GM23248 (cell line): ENCODE data around the gene DOK5.

Source experiments
- EZH2 ChIP-seq: fragments of 200-600 bp; sonication (generic); IDR thresholded peaks from 2 replicates; pipeline ENCODE4 v1.6.1; 2018; ENCODE audit warnings: antibody characterized with exemption, mild to moderate bottlenecking; ENCODE audit not compliant: insufficient read depth, poor library complexity, severe bottlenecking
- EZH2phosphoT487 ChIP-seq: fragments of 200-600 bp; sonication (generic); IDR thresholded peaks from 2 replicates; pipeline ENCODE4 v1.6.1; 2018; ENCODE audit warnings: antibody characterized with exemption, moderate library complexity, mild to moderate bottlenecking, low read depth; ENCODE audit not compliant: insufficient read depth

DNA sequence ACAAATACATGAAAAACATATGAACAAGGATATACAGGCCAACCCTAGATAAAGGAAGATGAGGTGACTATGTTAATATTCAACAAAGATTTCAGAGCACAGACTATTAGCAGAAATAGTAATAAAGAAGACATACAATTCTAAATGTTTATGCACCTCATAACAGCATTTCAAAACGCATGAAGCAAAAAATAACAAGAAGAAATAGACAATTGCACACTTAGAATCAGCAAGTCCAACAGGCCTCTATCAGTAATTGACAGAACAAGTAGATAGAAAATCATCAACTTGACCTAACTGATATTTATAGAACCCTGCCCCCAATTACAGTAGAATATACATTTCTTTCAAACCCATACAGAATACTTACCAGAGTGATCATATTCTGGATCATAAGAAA lies 11.4 kb upstream of the DOK5 start:
- TF ChIP-seq EZH2phosphoT487 (no peak), EZH2 (no peak)
